K562 (cell line): Measurements from ENCODE around the gene MRM2. TPM values are rescaled to one million over a fixed set of nuclear protein-coding genes. Genes with fewer than 3 reads are reported as not detected.

Experiments used
- ARID4B ChIP-seq: sonication (generic); formaldehyde crosslinking; IDR thresholded peaks from 2 replicates; pipeline ENCODE4 v1.8.0; 2022; ENCODE audit warnings: mild to moderate bottlenecking, missing genetic modification reagents
- E2F8 ChIP-seq: fragments of 450-650 bp; IDR thresholded peaks from 2 replicates; pipeline ENCODE4 v1.7.1; 2018; ENCODE audit warnings: mild to moderate bottlenecking, low read depth; ENCODE audit not compliant: partially characterized antibody
- EWSR1 ChIP-seq: fragments of 450-650 bp; IDR thresholded peaks from 2 replicates; pipeline ENCODE4 v1.6.1; 2018; ENCODE audit warnings: borderline replicate concordance, mild to moderate bottlenecking, low read depth, moderate library complexity; ENCODE audit not compliant: partially characterized antibody
- FOXJ2 ChIP-seq: fragments of 200-800 bp; sonication (Bioruptor generic); IDR thresholded peaks from 2 replicates; pipeline ENCODE4 v1.6.1; 2016; ENCODE audit warnings: missing genetic modification characterization, missing compliant biosample characterization
- GATAD2B ChIP-seq: fragments of 450-650 bp; IDR thresholded peaks from 2 replicates; pipeline ENCODE4 v1.6.1; 2017; ENCODE audit warnings: mild to moderate bottlenecking, borderline replicate concordance
- HDAC2 ChIP-seq: fragments of 450-650 bp; IDR thresholded peaks from 2 replicates; pipeline ENCODE4 v1.6.1; 2016; ENCODE audit warnings: mild to moderate bottlenecking
- HDAC6 ChIP-seq: IDR thresholded peaks from 2 replicates; pipeline ENCODE4 v1.6.1; 2012; ENCODE audit warnings: low read depth, mild to moderate bottlenecking, control low read depth, inconsistent platforms, low read length, moderate library complexity
- ILF3 ChIP-seq: fragments of 450-650 bp; IDR thresholded peaks from 2 replicates; pipeline ENCODE4 v1.6.1; 2018; ENCODE audit warnings: antibody characterized with exemption, mild to moderate bottlenecking, moderate library complexity, borderline replicate concordance
- ILK ChIP-seq: fragments of 450-650 bp; IDR thresholded peaks from 2 replicates; pipeline ENCODE4 v1.6.1; 2016; ENCODE audit warnings: missing genetic modification characterization, low read depth, mild to moderate bottlenecking, missing compliant biosample characterization, moderate library complexity, borderline replicate concordance
- KDM2B ChIP-seq: fragments of 250-450 bp; sonication (Bioruptor Pico); IDR thresholded peaks from 2 replicates; pipeline ENCODE4 v1.8.0; 2021; ENCODE audit warnings: mild to moderate bottlenecking, moderate library complexity
- MXI1 ChIP-seq: IDR thresholded peaks from 2 replicates; pipeline ENCODE4 v1.6.1; 2011; ENCODE audit warnings: low read depth, mild to moderate bottlenecking, improper control_type of control experiment, low read length
- POLR2AphosphoS2 ChIP-seq: IDR thresholded peaks from 2 replicates; pipeline ENCODE4 v1.6.1; 2012; ENCODE audit warnings: low read length, improper control_type of control experiment
- TARDBP ChIP-seq: fragments of 450-650 bp; IDR thresholded peaks from 2 replicates; pipeline ENCODE4 v1.6.1; 2016
- THRAP3 ChIP-seq: fragments of 450-650 bp; IDR thresholded peaks from 2 replicates; pipeline ENCODE4 v1.6.1; 2016; ENCODE audit warnings: mild to moderate bottlenecking, inconsistent platforms, borderline replicate concordance
- ZBTB5 ChIP-seq: fragments of 450-650 bp; IDR thresholded peaks from 2 replicates; pipeline ENCODE4 v1.6.1; 2017; ENCODE audit warnings: antibody characterized with exemption
- ZKSCAN1 ChIP-seq: fragments of 150-350 bp; IDR thresholded peaks from 2 replicates; pipeline ENCODE4 v1.6.1; 2016; ENCODE audit warnings: low read depth, low read length
- ZNF121 ChIP-seq: sonication (generic); formaldehyde crosslinking; conservative IDR thresholded peaks from 2 replicates; pipeline ENCODE4 v1.8.0; 2022; ENCODE audit warnings: missing genetic modification reagents
- ZNF561 ChIP-seq: fragments of 450-650 bp; formaldehyde crosslinking; conservative IDR thresholded peaks from 2 replicates; pipeline ENCODE4 v1.4.0; 2020; ENCODE audit warnings: mild to moderate bottlenecking, moderate library complexity
- polyA plus RNA-seq, 8 experiments: library from polyadenylated mRNA; depleted of rRNA in 4 of 8; stranded (reverse) in 5 of 8; unstranded in 3 of 8; fragments of >200 nt; fragmentation: Nextera tagmentation in 2 of 8; fragmentation: Illumina TruSeq in 1 of 8; extraction: Ambion mirVana in 2 of 8; extraction: Trizol in 1 of 8; gene quantifications; 2 replicates each; pipeline versions ENCODE4 v1.2.1 to v1.2.3, GENCODE V29; 2011 to 2014; ENCODE audit warnings: inconsistent platforms in 1 of 8, missing spikeins in 1 of 8
- total RNA-seq, 7 experiments: library from RNA; depleted of rRNA in 6 of 7; stranded (reverse); fragments of >200 nt in 6 of 7; fragmentation: Illumina TruSeq in 2 of 7; extraction: Trizol in 2 of 7; gene quantifications; 2 replicates each; pipeline versions ENCODE4 v1.2.1 to v1.2.3, GENCODE V29; 2011 to 2021; ENCODE audit warnings: low replicate concordance in 1 of 7

MRM2 gene
- total and polyA plus RNA-seq, 9 of the 15 experiments (the other 6 are each of a cell fraction or from before 2014, with no cell fraction given): 32.4 to 116 (median 50.5) TPM

GRCh38 chr7:2282185-2282751, 40.3 kb upstream of the MRM2 start (continued):
- TF ChIP-seq E2F8 (no peak), ARID4B (CRISPR knock-in tag) (0 out of 2 replicates have a peak, but pooled peaks have one; percentile 25), ILK (tag) (no peak), KDM2B (no peak), ZKSCAN1 (0 out of 2 replicates have a peak, but pooled peaks have one; percentile 26), GATAD2B (no peak), ZBTB5 (no peak), THRAP3 (no peak), MXI1 (no peak), HDAC6 (no peak), TARDBP (no peak), FOXJ2 (tag) (no peak), POLR2AphosphoS2 (no peak), ZNF121 (CRISPR knock-in tag) (no peak), HDAC2 (0 out of 2 replicates have a peak, but pooled peaks have one; percentile 21), EWSR1 (no peak), ZNF561 (no peak), ILF3 (no peak)
